HS-27A (cell line): ENCODE results near the gene MAPKAPK2.

Source experiments
- DNase-seq: peaks from one replicate; pipeline ENCODE4 v3.0.0-alpha.2; 2012; ENCODE audit warnings: low read depth, missing footprints

MAPKAPK2 gene

GRCh38 chr1:206722751-206723461, 38.2 kb downstream of the MAPKAPK2 start:
- no peak for DNase-seq

GRCh38 chr1:206723462-206723804, 38.7 kb downstream of the MAPKAPK2 start:
- DNase-seq, result no peak

- DNase-seq, result no peak
These were observed 39.2 kb downstream of the MAPKAPK2 start for GRCh38 chr1:206723805-206724472.

- DNase-seq, result no peak
These were observed 40.6 kb downstream of the MAPKAPK2 start for GRCh38 chr1:206725109-206725963.

- DNase-seq, result no peak
These were observed 43.4 kb downstream of the MAPKAPK2 start for GRCh38 chr1:206727981-206728696.

GRCh38 chr1:206728697-206728987, 43.9 kb downstream of the MAPKAPK2 start:
- no peak for DNase-seq

- DNase-seq, result no peak
These were observed 44.3 kb downstream of the MAPKAPK2 start for GRCh38 chr1:206729050-206729449.

- no peak for DNase-seq
These were observed 44.8 kb downstream of the MAPKAPK2 start for GRCh38 chr1:206729507-206729906.

GRCh38 chr1:206732508-206732907, 47.8 kb downstream of the MAPKAPK2 start:
- DNase-seq, result no peak

GRCh38 chr1:206732992-206733391, 48.3 kb downstream of the MAPKAPK2 start:
- DNase-seq, result no peak

- no peak for DNase-seq
These were observed 49.9 kb downstream of the MAPKAPK2 start for GRCh38 chr1:206734499-206735142.

GRCh38 chr1:206735553-206736031, 50.9 kb downstream of the MAPKAPK2 start:
- DNase-seq, result peak; percentile 51

- no peak for DNase-seq
These were observed 52.4 kb downstream of the MAPKAPK2 start for GRCh38 chr1:206736878-206737728.

GRCh38 chr1:206737729-206738201, 53.1 kb downstream of the MAPKAPK2 start:
- no peak for DNase-seq

- no peak for DNase-seq
These were observed 54.0 kb downstream of the MAPKAPK2 start for GRCh38 chr1:206738370-206739366.

GRCh38 chr1:206739411-206740076, 54.8 kb downstream of the MAPKAPK2 start:
- no peak for DNase-seq

GRCh38 chr1:206741142-206741701, 56.5 kb downstream of the MAPKAPK2 start:
- no peak for DNase-seq

- no peak for DNase-seq
These were observed 58.1 kb downstream of the MAPKAPK2 start for GRCh38 chr1:206742719-206743383.
